ENCODE results near the gene AMACR.
A peak's percentile ranks its signal among the peaks of the same experiment; 100 is the strongest.
"Not testable (repeated sequence)": the region's sequence is repeated elsewhere in the genome, so short reads cannot be mapped to it uniquely, and the experiment has no call there.

Gene AMACR

GRCh38 chr5:34038390-34038789, 30.5 kb upstream of the AMACR start:
- DNase-seq = no peak

- DNase-seq = no peak
Measured at GRCh38 chr5:34037726-34038125, 29.9 kb upstream of the AMACR start.

GRCh38 chr5:34035756-34036155, 27.9 kb upstream of the AMACR start:
- DNase-seq = peak in 1 of 56 donors; percentile 12

GRCh38 chr5:34034534-34035327, 26.9 kb upstream of the AMACR start:
- DNase-seq = no peak

DNA sequence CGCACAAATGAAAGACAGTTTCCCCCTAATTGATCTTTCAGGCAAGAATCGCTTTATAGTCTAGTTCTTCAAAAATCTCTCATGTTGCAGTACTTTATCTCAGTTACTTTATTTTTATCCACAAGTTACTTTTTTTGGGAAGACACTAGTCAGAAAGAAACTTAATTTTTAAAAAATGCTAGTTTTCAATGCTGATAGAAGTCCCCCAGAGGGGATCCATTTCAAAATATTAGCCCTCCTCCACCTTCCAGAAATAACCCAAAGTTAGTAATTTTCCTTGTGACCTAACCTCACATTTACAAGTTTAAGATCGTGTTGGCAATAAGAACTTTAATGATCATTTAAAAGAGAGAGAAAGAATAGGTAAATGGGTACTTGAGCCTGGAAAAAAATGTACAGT, 24.1 kb upstream of the AMACR start:
- no peak for DNase-seq

DNA sequence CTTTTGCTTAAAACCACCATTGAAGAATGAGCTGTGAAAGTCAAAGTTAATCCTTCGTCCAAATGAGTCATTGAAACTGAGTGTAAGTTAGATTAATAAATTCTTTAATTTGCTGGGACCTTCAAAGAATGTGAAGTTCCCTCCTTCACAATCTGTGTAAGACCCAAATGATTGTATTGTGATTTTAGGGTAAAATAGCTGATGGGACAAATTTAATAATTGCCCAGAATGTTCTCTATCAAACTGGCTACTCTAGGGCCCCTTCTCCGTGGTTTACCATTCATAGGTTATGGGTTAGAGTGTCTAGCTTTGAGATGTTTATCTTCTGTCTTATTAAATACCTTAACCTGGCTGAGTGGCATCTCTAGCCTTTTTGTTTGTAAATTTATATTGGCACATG, 23.3 kb upstream of the AMACR start:
- DNase-seq = no peak

DNA sequence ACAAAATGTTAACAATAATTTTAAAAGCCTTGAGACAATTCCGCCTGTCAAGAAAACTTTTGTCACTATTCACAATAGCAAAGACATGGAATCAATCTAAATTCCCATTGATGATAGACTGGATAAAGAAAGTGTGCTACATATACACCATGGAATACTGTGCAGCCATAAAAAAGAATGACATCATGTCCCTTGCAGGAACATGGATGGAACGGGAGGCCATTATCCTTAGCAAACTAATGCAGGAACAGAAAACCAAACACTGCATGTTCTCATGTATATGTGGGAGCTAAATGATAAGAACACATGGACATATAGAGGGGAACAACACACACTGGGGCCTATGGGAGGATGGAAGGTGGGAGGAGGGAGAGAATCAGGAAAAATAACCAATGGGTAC, 22.7 kb upstream of the AMACR start:
- DNase-seq = not testable (repeated sequence)

DNA sequence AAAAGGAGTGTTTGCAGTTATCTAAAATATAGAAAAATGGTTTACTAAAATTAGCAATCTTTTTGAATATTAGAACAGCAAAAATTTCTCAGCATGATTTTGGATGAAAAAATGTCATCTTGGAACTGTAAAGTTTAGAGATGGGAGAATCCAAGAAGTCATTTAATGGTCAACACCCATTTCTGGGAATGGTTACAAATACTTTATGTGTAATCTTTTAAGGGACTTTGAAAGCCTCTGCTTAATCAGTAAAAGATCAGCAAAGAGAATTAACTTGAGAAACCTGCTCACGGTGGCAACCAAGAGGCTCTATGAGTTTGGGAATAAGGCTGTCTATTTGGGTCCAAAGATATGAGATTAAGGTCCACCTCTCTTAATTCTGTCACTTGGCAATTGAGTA, 22.2 kb upstream of the AMACR start:
- no peak for DNase-seq

GRCh38 chr5:34028349-34028748, 20.5 kb upstream of the AMACR start:
- no peak for DNase-seq

DNA sequence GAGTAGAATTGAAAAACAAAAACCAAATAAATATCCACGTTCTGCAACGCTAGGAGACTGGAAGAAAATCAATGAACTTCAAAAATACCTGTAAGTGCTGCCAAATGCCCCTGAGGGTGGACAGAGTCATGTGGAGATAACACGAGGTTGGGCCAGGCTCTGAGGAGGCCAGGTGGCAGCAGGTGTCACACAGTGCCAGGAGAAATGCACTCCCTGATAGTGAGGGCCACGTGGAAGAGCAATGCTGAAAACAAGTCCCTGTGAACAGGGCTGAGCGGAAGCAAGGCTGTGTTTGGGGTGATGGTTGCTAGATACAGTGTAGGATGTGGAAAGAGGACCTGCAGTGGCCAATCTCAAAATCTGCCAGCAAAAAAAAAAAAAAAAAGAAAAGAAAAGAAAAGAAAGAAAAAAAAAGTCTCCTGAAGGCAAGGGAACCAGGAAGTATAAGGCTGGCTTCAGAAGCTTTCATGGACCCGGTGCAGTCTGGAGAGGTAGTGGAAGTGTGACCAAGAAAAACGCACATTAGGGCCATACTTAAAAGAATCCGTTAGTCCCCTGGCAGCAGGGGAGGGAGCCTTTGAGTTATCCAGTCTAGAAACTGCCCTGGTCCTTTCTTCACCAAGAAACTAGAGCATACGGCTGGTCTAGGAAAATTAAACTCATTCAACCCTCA, 18.4 kb upstream of the AMACR start:
- DNase-seq = no peak

- DNase-seq = no peak
Measured at GRCh38 chr5:34022121-34022705, 14.4 kb upstream of the AMACR start.

GRCh38 chr5:34021334-34021733, 13.5 kb upstream of the AMACR start:
- DNase-seq = no peak

DNA sequence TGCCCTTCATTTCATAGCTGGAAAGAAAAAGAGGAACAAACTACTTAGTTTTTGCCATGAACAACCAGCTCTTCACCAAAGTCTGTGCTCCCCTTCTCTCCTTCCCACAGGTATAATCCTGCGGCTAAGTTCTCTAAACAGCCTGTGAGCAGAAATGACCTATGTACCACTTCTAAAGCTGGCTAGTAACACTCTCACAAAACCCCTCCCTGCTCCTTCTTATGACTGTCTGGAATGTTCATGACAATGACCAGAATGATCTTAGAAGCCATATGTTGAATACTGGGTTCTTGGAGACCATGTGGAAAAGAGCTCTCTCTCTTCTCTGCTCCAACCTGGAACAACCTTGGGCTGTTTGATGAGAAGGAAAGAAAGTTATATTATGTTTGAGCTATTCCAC, 12.9 kb upstream of the AMACR start:
- DNase-seq = no peak

GRCh38 chr5:34017254-34017653, 9.4 kb upstream of the AMACR start:
- DNase-seq = no peak

DNA sequence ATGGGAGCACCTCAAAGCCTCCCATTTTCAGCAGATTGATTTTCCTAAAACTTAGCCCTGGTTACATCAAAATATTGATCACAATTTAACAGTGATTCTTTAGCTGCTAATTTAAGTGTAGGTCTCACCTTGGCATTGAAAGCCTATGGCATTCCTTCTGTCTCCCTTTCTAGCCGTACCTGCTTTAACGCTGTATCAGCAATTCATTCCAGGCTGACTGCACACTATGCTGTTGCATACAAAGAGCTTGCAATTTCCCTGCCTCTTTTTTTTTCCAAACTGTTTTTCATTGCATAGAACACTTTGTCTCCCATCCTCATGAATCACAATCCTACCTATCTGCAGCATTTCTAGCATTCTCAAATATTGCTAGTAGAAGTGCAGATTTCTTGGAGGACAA, 8.9 kb upstream of the AMACR start:
- no peak for DNase-seq

DNA sequence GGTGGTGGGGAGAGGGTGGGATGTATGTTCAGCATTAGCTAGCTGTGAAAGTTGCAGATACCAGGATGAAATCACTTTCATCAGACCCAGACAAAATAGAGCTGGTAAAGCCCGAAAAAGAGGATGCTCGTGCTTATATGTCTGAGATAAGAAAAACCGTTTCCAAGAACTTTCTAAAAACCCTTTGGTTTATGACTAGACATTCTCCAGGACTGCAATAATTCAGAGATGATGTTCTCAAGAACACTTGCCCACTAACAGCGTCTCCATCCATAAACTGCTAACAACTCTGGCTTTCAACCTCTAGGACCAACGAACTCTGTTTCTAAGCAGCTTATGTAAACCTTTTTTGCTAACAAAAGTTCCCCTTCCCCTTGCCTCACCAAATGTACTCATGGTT, 8.4 kb upstream of the AMACR start:
- no peak for DNase-seq

DNA sequence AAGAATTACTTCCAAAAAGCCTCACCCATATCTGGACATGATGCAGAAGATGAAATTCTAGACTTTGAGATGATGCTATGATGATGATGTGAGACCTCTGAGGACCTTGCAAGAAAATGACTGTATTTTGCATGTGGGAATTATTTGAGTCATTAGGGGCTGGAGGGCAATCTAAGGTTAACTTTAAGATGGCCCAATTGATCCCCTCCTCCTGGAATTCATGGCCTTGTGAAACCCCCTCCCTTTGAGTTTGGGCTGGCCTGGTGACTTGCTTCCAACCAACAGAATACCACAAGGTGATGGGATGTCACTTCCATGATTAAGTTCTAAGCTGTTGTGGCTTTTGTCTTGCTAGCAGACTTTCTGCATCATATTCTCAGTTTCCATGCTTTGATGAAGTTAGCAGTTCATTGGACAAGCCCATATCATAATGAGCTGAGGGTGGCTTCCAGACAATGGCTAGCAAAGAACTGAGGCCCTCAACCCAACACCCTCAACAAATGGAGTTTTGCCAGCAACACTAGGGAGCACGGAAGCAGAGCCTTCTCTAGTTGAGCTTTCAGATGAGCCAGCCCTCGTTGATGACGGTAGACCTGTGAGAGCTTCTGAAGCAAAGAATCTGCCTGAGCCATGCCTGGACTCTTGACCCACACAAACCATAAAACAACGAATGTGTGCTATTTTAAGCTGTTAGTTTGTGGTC, 7.4 kb upstream of the AMACR start:
- DNase-seq = no peak

DNA sequence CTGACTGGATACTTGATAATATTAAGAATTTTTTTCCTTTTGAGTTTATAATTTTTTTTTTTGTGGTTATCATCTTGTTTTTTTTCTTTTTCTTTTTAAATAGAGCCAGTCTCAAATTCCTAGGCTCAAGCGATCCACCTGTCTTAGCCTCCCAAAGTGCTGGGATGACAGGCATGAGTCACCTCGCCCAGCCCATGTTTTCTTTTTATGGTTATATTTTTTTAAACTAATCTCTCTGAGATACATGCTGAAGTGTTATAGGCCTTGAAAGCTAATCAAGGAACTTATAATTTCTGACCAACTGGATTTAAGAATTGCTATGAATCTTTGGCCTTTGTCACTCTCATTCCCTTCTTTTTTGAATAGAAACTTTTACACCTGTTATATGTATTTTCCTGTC, 6.8 kb upstream of the AMACR start:
- DNase-seq = no peak

DNA sequence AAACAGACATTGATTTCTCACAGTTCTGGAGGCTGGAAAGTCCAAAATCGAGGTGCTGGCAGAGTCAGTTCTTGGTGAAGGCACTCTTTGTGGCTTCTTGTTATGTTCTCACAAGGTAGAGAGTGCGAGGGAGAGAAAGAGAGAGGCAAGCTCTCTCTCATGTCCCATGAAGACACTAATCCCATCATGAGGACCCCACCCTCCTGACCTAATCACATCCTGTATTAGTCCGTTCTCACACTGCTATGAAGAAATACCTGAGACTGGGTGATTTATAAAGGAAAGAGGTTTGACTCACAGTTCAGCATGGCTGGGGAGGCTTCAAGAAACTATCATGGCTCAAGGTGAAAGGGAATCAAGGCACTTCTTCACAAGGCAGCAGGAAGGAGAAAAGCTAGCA, 5.7 kb upstream of the AMACR start:
- no peak for DNase-seq

DNA sequence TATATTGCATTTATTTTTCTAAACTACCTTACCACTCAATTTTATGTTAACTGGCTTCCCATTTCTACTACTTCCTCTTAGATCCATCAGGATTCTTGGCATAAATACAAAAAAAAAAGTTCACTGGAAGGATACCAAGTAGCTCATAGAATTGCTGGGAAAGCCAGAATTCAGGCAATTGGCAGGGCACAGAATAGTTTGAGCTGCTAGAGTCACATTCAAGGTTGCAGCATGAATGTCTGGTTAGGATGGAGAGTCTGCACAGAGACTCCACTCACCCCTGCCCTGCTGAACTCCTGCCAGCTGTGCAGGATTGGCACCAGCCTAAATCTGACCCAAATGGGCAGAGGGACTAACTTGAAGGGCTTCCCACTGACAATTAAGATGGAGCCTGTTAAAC, 4.9 kb upstream of the AMACR start:
- DNase-seq = peak in 12 of 56 donors; percentile 2 to 27 (median 12)

DNA sequence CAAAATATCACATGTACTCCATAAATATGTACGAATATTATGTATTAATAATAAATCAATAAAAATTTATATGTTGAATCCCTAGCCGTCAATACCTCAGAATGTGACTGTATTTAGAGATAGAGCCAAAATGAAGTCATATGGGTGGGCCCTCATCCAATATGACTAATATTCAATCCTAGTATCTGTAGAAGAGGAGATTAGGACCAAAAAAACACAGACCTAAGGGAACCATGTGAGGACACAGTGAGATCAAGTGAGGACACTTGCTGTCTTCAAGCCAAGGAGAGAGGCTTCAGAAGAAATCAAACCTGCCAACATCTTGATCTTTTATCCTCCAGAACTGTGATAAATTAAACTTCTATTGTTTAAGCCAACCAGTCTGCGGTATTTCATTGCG, 3.7 kb upstream of the AMACR start:
- DNase-seq = no peak

GRCh38 chr5:34010146-34010545, 2.3 kb upstream of the AMACR start:
- not testable (repeated sequence) for DNase-seq
